ENCODE results near the gene GLT8D1. TPM values are rescaled to one million over a fixed set of nuclear protein-coding genes. Genes with fewer than 3 reads are reported as not detected.
"Not testable (repeated sequence)": the region's sequence is repeated elsewhere in the genome, so short reads cannot be mapped to it uniquely, and the experiment has no call there.

Gene GLT8D1
- total and polyA plus RNA-seq, 12 donors: 23.0 to 37.9 (median 29.4) TPM

DNA sequence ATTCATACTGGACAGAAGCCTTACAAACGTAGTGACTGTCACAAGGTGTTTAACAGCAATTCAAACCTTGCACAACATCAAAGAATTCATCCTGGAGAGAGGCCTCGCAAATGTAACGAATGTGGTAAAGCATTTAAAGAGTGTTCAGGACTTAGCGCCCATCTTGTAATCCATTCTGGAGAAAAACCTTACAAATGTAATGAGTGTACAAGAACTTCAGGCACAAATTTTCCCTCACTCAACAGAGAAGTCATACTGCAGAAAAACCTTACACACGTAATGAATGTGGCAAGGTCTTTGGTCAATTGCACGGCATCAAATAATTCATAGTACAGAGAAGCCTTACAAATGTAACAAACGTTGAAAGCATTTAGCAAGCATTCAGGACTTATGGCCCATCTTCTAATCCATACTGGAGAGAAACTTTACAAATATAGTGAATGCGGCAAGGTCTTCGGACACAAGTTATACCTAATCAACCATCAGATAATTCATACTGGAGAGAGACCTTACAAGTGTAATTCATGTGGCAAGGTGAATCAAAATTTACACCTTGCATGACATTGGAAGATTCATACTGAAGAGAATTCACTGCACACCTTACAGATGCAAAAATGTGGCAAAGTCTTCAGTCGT lies 27.8 kb upstream of the GLT8D1 start:
- H3K4me1 ChIP-seq: peaks cover 0 to 8% (median 0%) of the 10 kb centered on the region in 9 donors
- peaks cover 0 to 100% (median 44%) of the 10 kb centered on the region in 9 donors for H3K36me3 ChIP-seq
- H3K27ac ChIP-seq: no peak overlapping the region
- 87 to 98% methylated on average over 10 of the region's 10 CpGs for WGBS, 2 donors
- TF ChIP-seq, protein P1, sequence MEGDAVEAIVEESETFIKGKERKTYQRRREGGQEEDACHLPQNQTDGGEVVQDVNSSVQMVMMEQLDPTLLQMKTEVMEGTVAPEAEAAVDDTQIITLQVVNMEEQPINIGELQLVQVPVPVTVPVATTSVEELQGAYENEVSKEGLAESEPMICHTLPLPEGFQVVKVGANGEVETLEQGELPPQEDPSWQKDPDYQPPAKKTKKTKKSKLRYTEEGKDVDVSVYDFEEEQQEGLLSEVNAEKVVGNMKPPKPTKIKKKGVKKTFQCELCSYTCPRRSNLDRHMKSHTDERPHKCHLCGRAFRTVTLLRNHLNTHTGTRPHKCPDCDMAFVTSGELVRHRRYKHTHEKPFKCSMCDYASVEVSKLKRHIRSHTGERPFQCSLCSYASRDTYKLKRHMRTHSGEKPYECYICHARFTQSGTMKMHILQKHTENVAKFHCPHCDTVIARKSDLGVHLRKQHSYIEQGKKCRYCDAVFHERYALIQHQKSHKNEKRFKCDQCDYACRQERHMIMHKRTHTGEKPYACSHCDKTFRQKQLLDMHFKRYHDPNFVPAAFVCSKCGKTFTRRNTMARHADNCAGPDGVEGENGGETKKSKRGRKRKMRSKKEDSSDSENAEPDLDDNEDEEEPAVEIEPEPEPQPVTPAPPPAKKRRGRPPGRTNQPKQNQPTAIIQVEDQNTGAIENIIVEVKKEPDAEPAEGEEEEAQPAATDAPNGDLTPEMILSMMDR (IDR thresholded peaks at IDR 0.05): no peak
- H3K4me3 ChIP-seq: no peak overlapping the region
- ATAC-seq: no peak
- intact Hi-C loops (cut with DNase I): no loop called here
- no peaks in the 10 kb centered on the region for H3K27me3 ChIP-seq
- H3K9me3 ChIP-seq: peaks cover 0 to 31% (median 6%) of the 10 kb centered on the region in 11 donors
- DNase-seq: no peak

DNA sequence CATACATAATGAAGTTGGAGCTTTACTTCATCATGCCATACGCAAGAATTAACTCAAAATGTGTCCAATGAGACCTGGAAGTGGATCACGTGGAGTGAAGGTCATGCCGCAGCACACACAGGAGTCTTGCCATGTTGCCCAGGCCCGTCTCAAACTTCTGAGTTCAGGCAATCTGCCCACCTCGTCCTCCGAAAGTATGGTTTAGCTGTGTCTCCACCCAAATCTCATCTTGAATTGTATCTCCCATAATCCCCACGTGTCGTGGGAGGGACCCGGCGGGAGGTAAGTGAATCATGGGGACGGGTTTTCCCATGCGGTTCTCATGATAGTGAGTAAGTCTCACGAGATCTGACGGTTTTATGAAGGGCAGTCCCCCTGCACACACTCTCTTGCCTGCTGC lies 26.0 kb upstream of the GLT8D1 start:
- H3K4me3 ChIP-seq: no peak overlapping the region
- H3K27ac ChIP-seq: no peak overlapping the region
- intact Hi-C loops (cut with DNase I): no loop called here
- peaks cover 0 to 31% (median 8%) of the 10 kb centered on the region in 11 donors for H3K9me3 ChIP-seq
- DNase-seq (no peak), ATAC-seq (no peak)
- peaks cover 0 to 8% (median 0%) of the 10 kb centered on the region in 9 donors for H3K4me1 ChIP-seq
- H3K27me3 ChIP-seq: no peaks in the 10 kb centered on the region
- peaks cover 0 to 93% (median 32%) of the 10 kb centered on the region in 9 donors for H3K36me3 ChIP-seq
- TF ChIP-seq, protein P1 (IDR thresholded peaks at IDR 0.05): no peak
- 82 to 95% methylated on average over 14 of the region's 14 CpGs for WGBS, 2 donors

DNA sequence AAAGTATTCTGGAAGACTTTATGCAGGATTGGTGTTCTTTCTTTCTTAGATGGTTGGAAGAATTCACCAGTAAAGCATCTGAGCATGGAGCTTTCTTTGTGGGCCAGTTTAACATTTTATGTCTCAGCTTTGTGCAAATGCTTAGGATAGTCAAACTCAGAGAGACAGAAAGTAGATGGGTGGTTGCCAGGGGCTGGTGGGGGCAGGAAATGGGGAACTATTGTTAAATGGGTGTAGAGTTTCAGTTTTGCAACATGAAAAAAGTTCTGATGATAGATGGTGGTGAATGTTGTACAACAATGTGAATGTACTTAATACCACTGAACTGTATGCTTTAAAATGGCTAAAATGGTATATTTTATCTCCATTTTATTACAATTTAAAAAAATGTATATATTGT lies 25.1 kb upstream of the GLT8D1 start:
- TF ChIP-seq, protein P1 (IDR thresholded peaks at IDR 0.05): no peak
- intact Hi-C loops (cut with DNase I): no loop called here
- H3K9me3 ChIP-seq: peaks cover 0 to 31% (median 8%) of the 10 kb centered on the region in 11 donors
- no peak overlapping the region for H3K27ac ChIP-seq
- peaks cover 0 to 84% (median 25%) of the 10 kb centered on the region in 9 donors for H3K36me3 ChIP-seq
- H3K27me3 ChIP-seq: no peaks in the 10 kb centered on the region
- ATAC-seq (no peak), DNase-seq (no peak)
- H3K4me1 ChIP-seq: peaks cover 0 to 8% (median 0%) of the 10 kb centered on the region in 9 donors
- no peak overlapping the region for H3K4me3 ChIP-seq

DNA sequence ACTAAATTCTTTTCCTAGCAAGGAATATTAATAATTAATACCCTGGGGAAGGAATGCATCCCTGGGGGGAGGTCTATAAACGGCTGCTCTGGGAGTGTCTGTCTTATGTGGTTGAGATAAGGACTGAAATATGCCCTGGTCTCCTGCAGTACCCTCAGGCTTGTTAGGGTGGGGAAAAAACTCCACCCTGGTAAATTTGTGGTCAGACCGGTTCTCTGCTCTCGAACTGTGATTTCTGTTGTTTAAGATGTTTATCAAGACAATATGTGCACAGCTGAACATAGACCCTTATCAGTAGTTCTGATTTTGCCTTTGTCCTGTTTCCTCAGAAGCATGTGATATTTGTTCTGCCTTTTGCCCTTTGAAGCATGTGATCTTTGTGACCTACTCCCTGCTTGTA lies 23.2 kb upstream of the GLT8D1 start:
- Histone ChIP-seq H3K36me3 (peaks cover 0 to 64% (median 25%) of the 10 kb centered on the region in 9 donors), H3K9me3 (peaks cover 0 to 28% (median 8%) of the 10 kb centered on the region in 11 donors)
- DNase-seq; ATAC-seq; H3K4me3 ChIP-seq; intact Hi-C loops (cut with DNase I); H3K27me3 ChIP-seq; H3K4me1 ChIP-seq; H3K27ac ChIP-seq: not testable (repeated sequence)
- 53 to 81% methylated on average over 3 of the region's 3 CpGs for WGBS, 2 donors

DNA sequence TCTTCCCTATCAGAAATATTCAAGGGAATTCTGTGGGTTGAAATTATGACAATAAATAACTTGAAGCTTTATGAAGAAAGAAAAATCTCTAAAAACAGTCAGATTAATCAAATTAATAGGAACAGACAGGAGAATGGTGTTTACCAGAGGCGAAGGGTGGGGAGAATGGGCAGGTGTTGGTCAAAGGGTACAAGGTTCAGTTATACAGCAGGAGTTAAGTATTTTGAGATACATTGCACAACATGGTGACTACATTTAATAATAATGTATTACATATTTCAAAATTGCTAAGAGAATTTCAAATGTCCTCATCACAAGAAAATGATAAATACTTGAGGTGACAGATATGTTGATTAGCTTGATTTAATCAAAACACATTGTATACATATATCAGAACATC lies 18.9 kb upstream of the GLT8D1 start:
- DNase-seq: no peak
- TF ChIP-seq, protein P1 (IDR thresholded peaks at IDR 0.05): no peak
- Histone ChIP-seq H3K9me3 (peaks cover 0 to 26% (median 8%) of the 10 kb centered on the region in 11 donors), H3K27me3 (no peaks in the 10 kb centered on the region), H3K4me3 (no peak overlapping the region), H3K4me1 (peaks cover 0 to 23% (median 0%) of the 10 kb centered on the region in 9 donors), H3K27ac (no peak overlapping the region), H3K36me3 (peaks cover 0 to 30% (median 8%) of the 10 kb centered on the region in 9 donors)
- ATAC-seq: no peak
- intact Hi-C loops (cut with DNase I): no loop called here
- WGBS, 2 donors: 98 to 100% methylated on average over 1 of the region's 1 CpG
